HCT116 (cell line): ENCODE results near the gene LRRC52. TPM values are rescaled to one million over a fixed set of nuclear protein-coding genes. Genes with fewer than 3 reads are reported as not detected.

Source experiments
- ATAC-seq: fragments of 200-7000 bp; cut with Tn5 transposase; 2 replicates; pipeline ENCODE4 v1.9.1; 2020; ENCODE audit warnings: mild to moderate bottlenecking, moderate library complexity
- BruUV-seq: library from RNA; stranded (reverse); fragments of 400-500 nt; replicated peaks from 2 replicates; lab custom pipeline; 2021; lab: Mats Ljungman, UMichigan
- CTCF ChIA-PET: fragments of 300-600 bp; sonication (Branson Sonifier 250); formaldehyde crosslinking; loops from one replicate; lab custom pipeline; 2021; ENCODE audit warnings: antibody characterized with exemption; lab: Charles Lee
- POLR2A ChIA-PET: fragments of 300-600, 350-600 bp; sonication (Branson Sonifier 250); formaldehyde crosslinking; loops from one replicate; lab custom pipeline; 2021; ENCODE audit warnings: antibody characterized with exemption; lab: Charles Lee
- RAD21 ChIA-PET, 2 experiments: fragments of 300-600 bp; sonication (Branson Sonifier 250); formaldehyde crosslinking; loops; one replicate each; lab custom pipeline; 2023; ENCODE audit warnings: low total read pairs in 2 of 2; ENCODE audit not compliant: uncharacterized antibody in 2 of 2, unreplicated experiment in 2 of 2, low non-redundant PET in 1 of 2; lab: Charles Lee
- DNase-seq: peaks from one replicate; pipeline ENCODE4 v3.0.0-alpha.2; 2010; ENCODE audit warnings: low read depth, low spot score
- H2AFZ ChIP-seq: fragments of 200-600 bp; shearing (Covaris generic), sonication (generic); 2 replicates; pipeline ENCODE4 v1.6.1; 2017; ENCODE audit warnings: low read depth, mixed run types, mixed read lengths, antibody characterized with exemption, low read length; ENCODE audit not compliant: poor library complexity, severe bottlenecking
- H3K27ac ChIP-seq: 2 replicates; pipeline ENCODE4 v1.5.1; 2012; ENCODE audit warnings: low read depth, low read length
- H3K27me3 ChIP-seq: fragments of 200-600 bp; sonication (generic); 2 replicates; pipeline ENCODE4 v1.6.1; 2016; ENCODE audit warnings: mixed run types, low read length, mixed read lengths; ENCODE audit not compliant: insufficient read depth
- H3K36me3 ChIP-seq, 2 experiments: fragments of 200-500 bp in 1 of 2; fragments of 200-600 bp in 1 of 2; sonication (Bioruptor generic) in 1 of 2; sonication (generic) in 1 of 2; 2 replicates each; pipeline versions ENCODE4 v1.5.1 to v1.6.1; 2014 to 2016; ENCODE audit warnings: low read length in 2 of 2, inconsistent platforms in 1 of 2, mixed read lengths in 1 of 2, mixed run types in 1 of 2; ENCODE audit not compliant: insufficient read depth in 2 of 2, control insufficient read depth in 1 of 2
- H3K4me1 ChIP-seq, 2 experiments: fragments of 200-600 bp in 1 of 2; sonication (generic) in 1 of 2; 2 replicates each; pipeline versions ENCODE4 v1.5.1 to v1.6.1; 2012 to 2017; ENCODE audit warnings: low read length in 2 of 2, inconsistent platforms in 1 of 2, mild to moderate bottlenecking in 1 of 2, mixed read lengths in 1 of 2, mixed run types in 1 of 2, moderate library complexity in 1 of 2; ENCODE audit not compliant: insufficient read depth in 2 of 2, control insufficient read depth in 1 of 2
- H3K4me2 ChIP-seq: fragments of 200-600 bp; sonication (generic); 2 replicates; pipeline ENCODE4 v1.6.1; 2017; ENCODE audit warnings: mixed run types, low read length, mixed read lengths
- H3K4me3 ChIP-seq, 2 experiments: fragments of 200-600 bp in 1 of 2; sonication (generic) in 1 of 2; replicated peaks in 1 of 2; 2 replicates each; pipeline ENCODE4 v1.5.1; 2011 to 2016; ENCODE audit warnings: low read length in 2 of 2, control low read depth in 1 of 2, low read depth in 1 of 2, mild to moderate bottlenecking in 1 of 2, mixed read lengths in 1 of 2, mixed run types in 1 of 2
- H3K79me2 ChIP-seq: fragments of 200-600 bp; sonication (generic); 2 replicates; pipeline ENCODE4 v1.6.1; 2017; ENCODE audit warnings: mild to moderate bottlenecking, mixed run types, low read length, moderate library complexity, mixed read lengths; ENCODE audit not compliant: insufficient read depth
- H3K9ac ChIP-seq: fragments of 200-600 bp; sonication (generic); 2 replicates; pipeline ENCODE4 v1.6.1; 2016; ENCODE audit warnings: low read length, mixed read lengths
- H3K9me2 ChIP-seq: fragments of 200-600 bp; sonication (generic), shearing (Covaris generic); 2 replicates; pipeline ENCODE4 v1.6.1; 2017; ENCODE audit warnings: mixed run types, mild to moderate bottlenecking, moderate library complexity; ENCODE audit not compliant: insufficient read depth
- H3K9me3 ChIP-seq, 2 experiments: fragments of 200-500 bp in 1 of 2; fragments of 200-600 bp in 1 of 2; sonication (Bioruptor generic) in 1 of 2; sonication (generic) in 1 of 2; 2 replicates each; pipeline ENCODE4 v1.6.1; 2014 to 2017; ENCODE audit warnings: low read length in 2 of 2, mixed read lengths in 2 of 2, inconsistent platforms in 1 of 2, low read depth in 1 of 2, mild to moderate bottlenecking in 1 of 2, mixed run types in 1 of 2, moderate library complexity in 1 of 2; ENCODE audit not compliant: control insufficient read depth in 1 of 2, insufficient read depth in 1 of 2
- H4K20me1 ChIP-seq: fragments of 200-600 bp; sonication (generic), shearing (Covaris generic); 2 replicates; pipeline ENCODE4 v1.6.1; 2017; ENCODE audit warnings: mixed run types, mild to moderate bottlenecking, moderate library complexity; ENCODE audit not compliant: insufficient read depth
- CEBPB ChIP-seq: IDR thresholded peaks from 2 replicates; pipeline ENCODE4 v1.6.1; 2012; ENCODE audit warnings: low read depth
- EGR1 ChIP-seq: IDR thresholded peaks from 2 replicates; pipeline ENCODE4 v1.6.1; 2012; ENCODE audit warnings: low read depth
- ELF1 ChIP-seq: IDR thresholded peaks from 2 replicates; pipeline ENCODE4 v1.6.1; 2012; ENCODE audit warnings: low read depth, borderline replicate concordance
- EZH2 ChIP-seq: fragments of 200-600 bp; sonication (generic); IDR thresholded peaks from 2 replicates; pipeline ENCODE4 v1.6.1; 2017; ENCODE audit warnings: antibody characterized with exemption, mixed run types
- EZH2phosphoT487 ChIP-seq: fragments of 200-600 bp; IDR thresholded peaks from 2 replicates; pipeline ENCODE4 v1.6.1; 2018; ENCODE audit warnings: antibody characterized with exemption, borderline replicate concordance
- FOSL1 ChIP-seq: IDR thresholded peaks from 2 replicates; pipeline ENCODE4 v1.6.1; 2012; ENCODE audit warnings: low read depth
- JUND ChIP-seq: IDR thresholded peaks from 2 replicates; pipeline ENCODE4 v1.6.1; 2012
- POLR2AphosphoS5 ChIP-seq: IDR thresholded peaks from 2 replicates; pipeline ENCODE4 v1.6.1; 2011; ENCODE audit warnings: mild to moderate bottlenecking, low read depth, low read length, moderate library complexity
- RAD21 ChIP-seq: IDR thresholded peaks from 2 replicates; pipeline ENCODE4 v1.6.1; 2012; ENCODE audit warnings: low read depth, mild to moderate bottlenecking
- SP1 ChIP-seq: IDR thresholded peaks from 2 replicates; pipeline ENCODE4 v1.6.1; 2012; ENCODE audit warnings: low read depth
- TCF7L2 ChIP-seq: IDR thresholded peaks from 2 replicates; pipeline ENCODE4 v1.7.0; 2011; ENCODE audit warnings: borderline replicate concordance, inconsistent platforms; ENCODE audit not compliant: insufficient read depth, insufficient read length; ENCODE audit errors: extremely low read depth
- YY1 ChIP-seq: IDR thresholded peaks from 2 replicates; pipeline ENCODE4 v1.6.1; 2011; ENCODE audit warnings: low read length, low read depth, moderate library complexity, mild to moderate bottlenecking; ENCODE audit not compliant: insufficient replicate concordance; ENCODE audit errors: extremely low read depth
- ZFX ChIP-seq: fragments of 450-650 bp; IDR thresholded peaks from 2 replicates; pipeline ENCODE4 v1.6.1; 2017
- intact Hi-C: fragments of 100-400 bp; cut with micrococcal nuclease; formaldehyde crosslinking; loops from 2 replicates; pipeline ENCODE4 v1.10.0; 2022
- total RNA-seq: library from RNA; stranded (reverse); gene quantifications from one replicate; pipeline ENCODE4 v1.2.1, GENCODE V29; 2021; ENCODE audit not compliant: unreplicated experiment
- TF ChIP-seq, protein P1 (sequence below): IDR thresholded peaks from 2 replicates; pipeline ENCODE4 v1.6.1; 2012; ENCODE audit warnings: low read depth
- TF ChIP-seq, protein P2 (sequence below): IDR thresholded peaks from 2 replicates; pipeline ENCODE4 v1.6.1; 2012
- TF ChIP-seq, protein P3 (sequence below), 3 experiments: fragments of 200-600 bp in 1 of 3; sonication (generic) in 1 of 3; IDR thresholded peaks in 2 of 3; conservative IDR thresholded peaks in 1 of 3; 2 replicates each; pipeline ENCODE4 v1.5.1; 2012 to 2017; ENCODE audit warnings: low read depth in 2 of 3, low read length in 2 of 3, antibody characterized with exemption in 1 of 3, borderline replicate concordance in 1 of 3, control low read depth in 1 of 3, mild to moderate bottlenecking in 1 of 3, mixed read lengths in 1 of 3, mixed run types in 1 of 3, moderate library complexity in 1 of 3; ENCODE audit not compliant: insufficient read depth in 1 of 3
- TF ChIP-seq, protein P4 (sequence below): IDR thresholded peaks from 2 replicates; pipeline ENCODE4 v1.6.1; 2011; ENCODE audit warnings: mild to moderate bottlenecking, low read length, moderate library complexity; ENCODE audit not compliant: insufficient replicate concordance; ENCODE audit errors: extremely low read depth
- TF ChIP-seq, protein P5 (sequence below): IDR thresholded peaks from 2 replicates; pipeline ENCODE4 v1.6.1; 2012

LRRC52 gene
- total RNA-seq, 1 experiment from 2014 or later = not detected

DNA sequence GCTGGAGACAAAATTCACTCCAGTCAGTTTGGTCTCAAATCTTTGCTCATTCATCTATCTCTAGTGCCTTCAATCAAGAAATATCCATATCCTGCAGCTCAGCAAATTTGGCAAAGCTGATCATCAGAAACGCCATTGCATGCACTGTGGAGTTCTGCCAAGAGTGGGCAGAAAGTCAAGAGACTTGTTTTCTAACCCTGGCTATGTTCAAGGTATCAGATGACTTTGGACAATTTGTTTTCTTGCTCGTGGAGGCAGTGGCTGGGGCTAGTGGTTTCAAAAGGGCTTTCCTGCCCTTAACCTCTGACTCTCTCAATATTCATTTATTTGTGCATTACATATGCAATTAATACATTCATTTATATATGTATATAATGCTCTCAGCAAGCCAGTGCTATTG lies 12.8 kb upstream of the LRRC52 start:
- Histone ChIP-seq H3K4me2 (no peak overlapping the region), H3K36me3 (no peaks in the 10 kb centered on the region), H3K9me3 (no peaks in the 10 kb centered on the region), H3K4me3 (no peak overlapping the region), H2AFZ (no peak overlapping the region), H3K9ac (no peak overlapping the region), H3K27ac (no peak overlapping the region), H3K79me2 (no peaks in the 10 kb centered on the region), H3K27me3 (peaks cover 40% of the 10 kb centered on the region), H3K4me1 (no peaks in the 10 kb centered on the region), H3K9me2 (no peaks in the 10 kb centered on the region), H4K20me1 (no peaks in the 10 kb centered on the region)
- ATAC-seq = no peak
- intact Hi-C loops = no loop called here
- CTCF ChIA-PET = no interaction called here
- POLR2A ChIA-PET = no interaction called here
- BruUV-seq = no TSS peak
- no peak for DNase-seq
- RAD21 ChIA-PET = no interaction called here
- no peak for TF ChIP-seq EZH2
- no peak for TF ChIP-seq FOSL1
- no peak for TF ChIP-seq TCF7L2
- TF ChIP-seq EZH2phosphoT487 = no peak
- TF ChIP-seq EGR1 = no peak
- TF ChIP-seq ELF1 = no peak
- TF ChIP-seq, protein P1, sequence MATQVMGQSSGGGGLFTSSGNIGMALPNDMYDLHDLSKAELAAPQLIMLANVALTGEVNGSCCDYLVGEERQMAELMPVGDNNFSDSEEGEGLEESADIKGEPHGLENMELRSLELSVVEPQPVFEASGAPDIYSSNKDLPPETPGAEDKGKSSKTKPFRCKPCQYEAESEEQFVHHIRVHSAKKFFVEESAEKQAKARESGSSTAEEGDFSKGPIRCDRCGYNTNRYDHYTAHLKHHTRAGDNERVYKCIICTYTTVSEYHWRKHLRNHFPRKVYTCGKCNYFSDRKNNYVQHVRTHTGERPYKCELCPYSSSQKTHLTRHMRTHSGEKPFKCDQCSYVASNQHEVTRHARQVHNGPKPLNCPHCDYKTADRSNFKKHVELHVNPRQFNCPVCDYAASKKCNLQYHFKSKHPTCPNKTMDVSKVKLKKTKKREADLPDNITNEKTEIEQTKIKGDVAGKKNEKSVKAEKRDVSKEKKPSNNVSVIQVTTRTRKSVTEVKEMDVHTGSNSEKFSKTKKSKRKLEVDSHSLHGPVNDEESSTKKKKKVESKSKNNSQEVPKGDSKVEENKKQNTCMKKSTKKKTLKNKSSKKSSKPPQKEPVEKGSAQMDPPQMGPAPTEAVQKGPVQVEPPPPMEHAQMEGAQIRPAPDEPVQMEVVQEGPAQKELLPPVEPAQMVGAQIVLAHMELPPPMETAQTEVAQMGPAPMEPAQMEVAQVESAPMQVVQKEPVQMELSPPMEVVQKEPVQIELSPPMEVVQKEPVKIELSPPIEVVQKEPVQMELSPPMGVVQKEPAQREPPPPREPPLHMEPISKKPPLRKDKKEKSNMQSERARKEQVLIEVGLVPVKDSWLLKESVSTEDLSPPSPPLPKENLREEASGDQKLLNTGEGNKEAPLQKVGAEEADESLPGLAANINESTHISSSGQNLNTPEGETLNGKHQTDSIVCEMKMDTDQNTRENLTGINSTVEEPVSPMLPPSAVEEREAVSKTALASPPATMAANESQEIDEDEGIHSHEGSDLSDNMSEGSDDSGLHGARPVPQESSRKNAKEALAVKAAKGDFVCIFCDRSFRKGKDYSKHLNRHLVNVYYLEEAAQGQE = no peak
- TF ChIP-seq JUND = no peak
- no peak for TF ChIP-seq RAD21
- TF ChIP-seq POLR2AphosphoS5 = no peak
- no peak for TF ChIP-seq SP1
- no peak for TF ChIP-seq YY1
- TF ChIP-seq ZFX = no peak
- TF ChIP-seq, protein P2, sequence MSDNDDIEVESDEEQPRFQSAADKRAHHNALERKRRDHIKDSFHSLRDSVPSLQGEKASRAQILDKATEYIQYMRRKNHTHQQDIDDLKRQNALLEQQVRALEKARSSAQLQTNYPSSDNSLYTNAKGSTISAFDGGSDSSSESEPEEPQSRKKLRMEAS = no peak
- TF ChIP-seq, protein P3, sequence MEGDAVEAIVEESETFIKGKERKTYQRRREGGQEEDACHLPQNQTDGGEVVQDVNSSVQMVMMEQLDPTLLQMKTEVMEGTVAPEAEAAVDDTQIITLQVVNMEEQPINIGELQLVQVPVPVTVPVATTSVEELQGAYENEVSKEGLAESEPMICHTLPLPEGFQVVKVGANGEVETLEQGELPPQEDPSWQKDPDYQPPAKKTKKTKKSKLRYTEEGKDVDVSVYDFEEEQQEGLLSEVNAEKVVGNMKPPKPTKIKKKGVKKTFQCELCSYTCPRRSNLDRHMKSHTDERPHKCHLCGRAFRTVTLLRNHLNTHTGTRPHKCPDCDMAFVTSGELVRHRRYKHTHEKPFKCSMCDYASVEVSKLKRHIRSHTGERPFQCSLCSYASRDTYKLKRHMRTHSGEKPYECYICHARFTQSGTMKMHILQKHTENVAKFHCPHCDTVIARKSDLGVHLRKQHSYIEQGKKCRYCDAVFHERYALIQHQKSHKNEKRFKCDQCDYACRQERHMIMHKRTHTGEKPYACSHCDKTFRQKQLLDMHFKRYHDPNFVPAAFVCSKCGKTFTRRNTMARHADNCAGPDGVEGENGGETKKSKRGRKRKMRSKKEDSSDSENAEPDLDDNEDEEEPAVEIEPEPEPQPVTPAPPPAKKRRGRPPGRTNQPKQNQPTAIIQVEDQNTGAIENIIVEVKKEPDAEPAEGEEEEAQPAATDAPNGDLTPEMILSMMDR (IDR thresholded peaks at IDR 0.05 in 2 of 3, conservative IDR thresholded peaks at IDR 0.05 in 1 of 3; ENCODE audit: borderline replicate concordance in 1 of 3, insufficient read depth in 1 of 3, low read depth in 2 of 3, low read length in 2 of 3) = no peak
- no peak for TF ChIP-seq CEBPB
- TF ChIP-seq, protein P4, sequence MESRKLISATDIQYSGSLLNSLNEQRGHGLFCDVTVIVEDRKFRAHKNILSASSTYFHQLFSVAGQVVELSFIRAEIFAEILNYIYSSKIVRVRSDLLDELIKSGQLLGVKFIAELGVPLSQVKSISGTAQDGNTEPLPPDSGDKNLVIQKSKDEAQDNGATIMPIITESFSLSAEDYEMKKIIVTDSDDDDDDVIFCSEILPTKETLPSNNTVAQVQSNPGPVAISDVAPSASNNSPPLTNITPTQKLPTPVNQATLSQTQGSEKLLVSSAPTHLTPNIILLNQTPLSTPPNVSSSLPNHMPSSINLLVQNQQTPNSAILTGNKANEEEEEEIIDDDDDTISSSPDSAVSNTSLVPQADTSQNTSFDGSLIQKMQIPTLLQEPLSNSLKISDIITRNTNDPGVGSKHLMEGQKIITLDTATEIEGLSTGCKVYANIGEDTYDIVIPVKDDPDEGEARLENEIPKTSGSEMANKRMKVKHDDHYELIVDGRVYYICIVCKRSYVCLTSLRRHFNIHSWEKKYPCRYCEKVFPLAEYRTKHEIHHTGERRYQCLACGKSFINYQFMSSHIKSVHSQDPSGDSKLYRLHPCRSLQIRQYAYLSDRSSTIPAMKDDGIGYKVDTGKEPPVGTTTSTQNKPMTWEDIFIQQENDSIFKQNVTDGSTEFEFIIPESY = no peak
- TF ChIP-seq, protein P5, sequence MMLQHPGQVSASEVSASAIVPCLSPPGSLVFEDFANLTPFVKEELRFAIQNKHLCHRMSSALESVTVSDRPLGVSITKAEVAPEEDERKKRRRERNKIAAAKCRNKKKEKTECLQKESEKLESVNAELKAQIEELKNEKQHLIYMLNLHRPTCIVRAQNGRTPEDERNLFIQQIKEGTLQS = no peak
